ENCODE measurements around the gene MLN.

MLN gene

GRCh38 chr6:33813990-33814985, 10.5 kb upstream of the MLN start:
- no peak for DNase-seq (ENCODE audit: low spot score)

- DNase-seq (ENCODE audit: low spot score) = no peak
Observed at GRCh38 chr6:33813246-33813904, 9.6 kb upstream of the MLN start.

- peak; percentile 70 for DNase-seq (ENCODE audit: low spot score)
Observed at GRCh38 chr6:33812669-33813068, 8.9 kb upstream of the MLN start.

- DNase-seq (ENCODE audit: low spot score) = no peak
Observed at GRCh38 chr6:33809594-33809993, 5.8 kb upstream of the MLN start.

- DNase-seq (ENCODE audit: low spot score) = no peak
Observed at GRCh38 chr6:33808641-33809180, 4.9 kb upstream of the MLN start.

- DNase-seq (ENCODE audit: low spot score) = no peak
Observed at GRCh38 chr6:33807606-33808005, 3.8 kb upstream of the MLN start.

GRCh38 chr6:33806841-33807240, 3.0 kb upstream of the MLN start:
- no peak for DNase-seq (ENCODE audit: low spot score)

- no peak for DNase-seq (ENCODE audit: low spot score)
Observed at GRCh38 chr6:33802186-33802958, 1.4 kb downstream of the MLN start.

- no peak for DNase-seq (ENCODE audit: low spot score)
Observed at GRCh38 chr6:33801611-33802010, 2.2 kb downstream of the MLN start.

- DNase-seq (ENCODE audit: low spot score) = no peak
Observed at GRCh38 chr6:33800248-33800969, 3.4 kb downstream of the MLN start.

GRCh38 chr6:33799454-33800113, 4.2 kb downstream of the MLN start:
- DNase-seq (ENCODE audit: low spot score) = no peak

- DNase-seq (ENCODE audit: low spot score) = no peak
Observed at GRCh38 chr6:33798343-33798848, 5.4 kb downstream of the MLN start.

GRCh38 chr6:33797626-33798342, 6.0 kb downstream of the MLN start:
- no peak for DNase-seq (ENCODE audit: low spot score)

GRCh38 chr6:33794910-33795623, 8.7 kb downstream of the MLN start:
- no peak for DNase-seq (ENCODE audit: low spot score)

- no peak for DNase-seq (ENCODE audit: low spot score)
Observed at GRCh38 chr6:33792981-33793380, 10.8 kb downstream of the MLN start.

GRCh38 chr6:33791620-33792019, 12.2 kb downstream of the MLN start:
- DNase-seq (ENCODE audit: low spot score) = no peak

GRCh38 chr6:33790910-33791309, 12.9 kb downstream of the MLN start:
- no peak for DNase-seq (ENCODE audit: low spot score)

- DNase-seq (ENCODE audit: low spot score) = no peak
Observed at GRCh38 chr6:33790379-33790778, 13.4 kb downstream of the MLN start.

- no peak for DNase-seq (ENCODE audit: low spot score)
Observed at GRCh38 chr6:33789550-33789895, 14.3 kb downstream of the MLN start.

All from COLO829 (cell line).